T-helper 2 cell (primary cell): ENCODE data around the gene ARMC3.

Experiments
- DNase-seq, 5 experiments: peaks; one replicate each; pipeline versions ENCODE4 v3.0.0 to v3.0.0-alpha.2; 2012 to 2022

ARMC3 gene

GRCh38 chr10:22931948-22932347, 4.1 kb downstream of the ARMC3 start:
- DNase-seq: no peak

GRCh38 chr10:22932626-22933370, 4.9 kb downstream of the ARMC3 start:
- DNase-seq: no peak

GRCh38 chr10:22934726-22935125, 6.9 kb downstream of the ARMC3 start:
- no peak for DNase-seq

- no peak for DNase-seq
These were observed 14.6 kb downstream of the ARMC3 start for GRCh38 chr10:22942437-22942836.

GRCh38 chr10:22945934-22946673, 18.3 kb downstream of the ARMC3 start:
- DNase-seq: peak in 1 of 5 experiments; percentile 2

GRCh38 chr10:22954970-22955369, 27.1 kb downstream of the ARMC3 start:
- no peak for DNase-seq

GRCh38 chr10:22958338-22958737, 30.5 kb downstream of the ARMC3 start:
- no peak for DNase-seq

GRCh38 chr10:22959292-22959691, 31.4 kb downstream of the ARMC3 start:
- DNase-seq: no peak

GRCh38 chr10:22959950-22960349, 32.1 kb downstream of the ARMC3 start:
- DNase-seq: no peak

- DNase-seq: no peak
These were observed 35.0 kb downstream of the ARMC3 start for GRCh38 chr10:22962817-22963216.

- no peak for DNase-seq
These were observed 41.9 kb downstream of the ARMC3 start for GRCh38 chr10:22969704-22970103.

GRCh38 chr10:22976534-22976933, 48.7 kb downstream of the ARMC3 start:
- no peak for DNase-seq

- no peak for DNase-seq
These were observed 49.9 kb downstream of the ARMC3 start for GRCh38 chr10:22977751-22978150.

GRCh38 chr10:22978287-22978686, 50.4 kb downstream of the ARMC3 start:
- no peak for DNase-seq

- no peak for DNase-seq
These were observed 51.1 kb downstream of the ARMC3 start for GRCh38 chr10:22978918-22979317.

- DNase-seq: no peak
These were observed 53.0 kb downstream of the ARMC3 start for GRCh38 chr10:22980822-22981221.

GRCh38 chr10:22984066-22984465, 56.2 kb downstream of the ARMC3 start:
- DNase-seq: no peak

- peak in 1 of 5 experiments; percentile 35 for DNase-seq
These were observed 59.1 kb downstream of the ARMC3 start for GRCh38 chr10:22986771-22987542.

GRCh38 chr10:22988581-22989360, 60.9 kb downstream of the ARMC3 start:
- DNase-seq: peak in 4 of 5 experiments; percentile 51 to 72 (median 54)

GRCh38 chr10:22990443-22990842, 62.6 kb downstream of the ARMC3 start:
- no peak for DNase-seq

GRCh38 chr10:22992075-22992474, 64.2 kb downstream of the ARMC3 start:
- peak in 1 of 5 experiments; percentile 60 for DNase-seq

- no peak for DNase-seq
These were observed 64.8 kb downstream of the ARMC3 start for GRCh38 chr10:22992621-22993020.

- DNase-seq: no peak
These were observed 65.5 kb downstream of the ARMC3 start for GRCh38 chr10:22993314-22993713.
